ENCODE measurements around the gene ZNF561. TPM values are rescaled to one million over a fixed set of nuclear protein-coding genes. Genes with fewer than 3 reads are reported as not detected.
A peak's percentile ranks its signal among the peaks of the same experiment; 100 is the strongest.

Gene ZNF561
- total and polyA plus RNA-seq, 9 of the 15 experiments (the other 6 are each of a cell fraction or from before 2014, with no cell fraction given): 13.9 to 34.9 (median 23.6) TPM

- TF ChIP-seq KLF1 (tag; IDR thresholded peaks at IDR 0.05) (peak; percentile 86; the same call in 1 of the 2 replicates), HMG20A (CRISPR knock-in tag; conservative IDR thresholded peaks at IDR 0.05) (no peak), SUPT5H (IDR thresholded peaks at IDR 0.05) (peak; percentile 95), ZFP30 (CRISPR knock-in tag; IDR thresholded peaks at IDR 0.05; ENCODE audit: borderline replicate concordance) (no peak), ZSCAN32 (CRISPR knock-in tag; IDR thresholded peaks at IDR 0.05) (no peak), TBP (optimal IDR thresholded peaks at IDR 0.05; ENCODE audit: low read depth, low read length) (peak; percentile 90), GABPB1 (CRISPR knock-in tag; IDR thresholded peaks at IDR 0.05) (peak; percentile 98), RB1 (IDR thresholded peaks at IDR 0.05; ENCODE audit: low read depth) (peak; percentile 38; the same call in 1 of the 2 replicates), TRIM24 (IDR thresholded peaks at IDR 0.05) (peak in 1 of 2 experiments; percentile 36; a peak in 1 of 4 replicates), RBM14 (IDR thresholded peaks at IDR 0.05; ENCODE audit: borderline replicate concordance, insufficient read depth, low read depth, low read length) (peak; percentile 56; the same call in 1 of the 2 replicates), RBFOX2 (IDR thresholded peaks at IDR 0.05; ENCODE audit: low read depth, low read length) (peak; percentile 99), MBD2 (IDR thresholded peaks at IDR 0.05; ENCODE audit: borderline replicate concordance, low read depth) (0 out of 2 replicates have a peak, but pooled peaks have one; percentile 60), PHF20 (IDR thresholded peaks at IDR 0.05; ENCODE audit: partially characterized antibody) (peak; percentile 66), ZHX1 (conservative IDR thresholded peaks at IDR 0.05; ENCODE audit: low read length) (no peak), E2F6 (IDR thresholded peaks at IDR 0.05; ENCODE audit: borderline replicate concordance in 1 of 2, extremely low read depth in 1 of 2, insufficient read depth in 1 of 2, insufficient read length in 1 of 2, low read depth in 1 of 2, low read length in 1 of 2, poor library complexity in 1 of 2, severe bottlenecking in 1 of 2) (peak; percentile 27 to 41), TEAD1 (CRISPR knock-in tag; IDR thresholded peaks at IDR 0.05) (peak in 1 of 2 experiments; percentile 68; a peak in 1 of 4 replicates), TAL1 (IDR thresholded peaks at IDR 0.05) (no peak), ZNF76 (CRISPR knock-in tag; IDR thresholded peaks at IDR 0.05; ENCODE audit: borderline replicate concordance) (0 out of 2 replicates have a peak, but pooled peaks have one; percentile 73), ZNF655 (CRISPR knock-in tag; IDR thresholded peaks at IDR 0.05) (no peak)
Observed at GRCh38 chr19:9584073-9584833, 36.8 kb downstream of the ZNF561 start, which contains the start of gene ZNF121 (continued).

Measured in K562 (cell line).